Endothelial cell (in vitro differentiated cells): ENCODE measurements around the gene KYAT1. TPM values are rescaled to one million over a fixed set of nuclear protein-coding genes. Genes with fewer than 3 reads are reported as not detected.

Source experiments
- DNase-seq: peaks from one replicate; pipeline ENCODE4 v3.0.0; 2021; ENCODE audit warnings: low spot score
- H3K27ac Mint-ChIP-seq: one replicate; pipeline ENCODE4 v1.8.0; 2021; ENCODE audit warnings: mixed read lengths, inconsistent platforms; ENCODE audit not compliant: unreplicated experiment
- H3K27me3 Mint-ChIP-seq: one replicate; pipeline ENCODE4 v1.8.0; 2021; ENCODE audit warnings: mild to moderate bottlenecking, moderate library complexity, mixed read lengths, inconsistent platforms; ENCODE audit not compliant: unreplicated experiment
- H3K36me3 Mint-ChIP-seq: one replicate; pipeline ENCODE4 v1.8.0; 2021; ENCODE audit warnings: mild to moderate bottlenecking, low read depth, mixed read lengths, inconsistent platforms; ENCODE audit not compliant: unreplicated experiment
- H3K4me1 Mint-ChIP-seq: one replicate; pipeline ENCODE4 v1.8.0; 2021; ENCODE audit warnings: mild to moderate bottlenecking, mixed read lengths, inconsistent platforms; ENCODE audit not compliant: unreplicated experiment
- H3K4me3 Mint-ChIP-seq: one replicate; pipeline ENCODE4 v1.8.0; 2021; ENCODE audit warnings: mild to moderate bottlenecking, mixed read lengths, inconsistent platforms; ENCODE audit not compliant: unreplicated experiment
- H3K9me3 Mint-ChIP-seq: one replicate; pipeline ENCODE4 v1.8.0; 2021; ENCODE audit warnings: mixed read lengths, inconsistent platforms; ENCODE audit not compliant: unreplicated experiment
- total RNA-seq: library from RNA; stranded (reverse); fragmentation: NEBNext Ultra II Directional; extraction: Animal tissue kit (Norgen Biotek cat#: 25700); gene quantifications from one replicate; pipeline ENCODE4 v1.2.1, GENCODE V29; 2021; ENCODE audit not compliant: unreplicated experiment
- TF ChIP-seq, protein P1 (sequence below): fragments of 200-600 bp; sonication (generic); IDR thresholded peaks from one replicate; pipeline ENCODE4 v1.5.0; 2021; ENCODE audit warnings: antibody characterized with exemption; ENCODE audit not compliant: unreplicated experiment

KYAT1 gene
- total RNA-seq, 1 donor from 2014 or later: 3.3 TPM

DNA sequence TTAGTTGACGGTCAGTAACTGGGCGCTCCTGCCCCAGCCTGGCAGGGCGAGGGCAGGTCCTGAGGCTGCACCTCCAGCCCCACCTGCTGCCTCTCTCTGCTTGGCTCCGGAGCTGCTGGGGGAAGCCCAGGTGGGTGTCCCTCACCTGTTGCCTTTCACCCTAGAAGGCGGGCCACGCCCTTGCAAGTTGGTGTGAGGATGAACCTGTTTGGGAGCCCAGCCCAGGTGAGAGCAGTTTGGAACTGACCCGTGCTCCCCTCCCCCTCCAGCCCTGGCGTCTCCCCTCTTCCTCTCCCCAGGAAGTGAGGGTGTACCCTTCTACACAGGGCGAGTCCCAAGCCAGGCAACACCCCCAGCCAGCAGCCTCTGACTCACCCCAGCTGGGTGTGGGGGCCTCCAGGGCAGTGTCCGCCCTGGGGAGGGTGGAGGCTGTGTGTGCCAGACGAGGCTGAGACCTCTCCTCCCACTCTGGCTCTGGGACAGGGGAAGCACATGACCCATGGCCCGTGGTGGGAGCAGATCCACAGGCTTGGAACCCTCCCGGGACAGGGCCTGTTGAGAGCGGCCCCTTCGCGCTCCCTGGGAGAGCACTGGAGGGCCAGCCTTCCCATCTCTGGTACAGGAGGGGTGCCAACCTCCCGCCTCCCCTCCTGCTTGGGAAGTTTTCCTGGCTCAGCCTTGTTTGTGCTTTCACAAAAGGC, 10.6 kb upstream of the KYAT1 start:
- DNase-seq: no peak
- peaks cover 5% of the 10 kb centered on the region for H3K27me3 Mint-ChIP-seq
- H3K27ac Mint-ChIP-seq: no peak overlapping the region
- H3K36me3 Mint-ChIP-seq: peaks cover 9% of the 10 kb centered on the region
- no peaks in the 10 kb centered on the region for H3K9me3 Mint-ChIP-seq
- H3K4me1 Mint-ChIP-seq: peaks cover 12% of the 10 kb centered on the region
- TF ChIP-seq, protein P1, sequence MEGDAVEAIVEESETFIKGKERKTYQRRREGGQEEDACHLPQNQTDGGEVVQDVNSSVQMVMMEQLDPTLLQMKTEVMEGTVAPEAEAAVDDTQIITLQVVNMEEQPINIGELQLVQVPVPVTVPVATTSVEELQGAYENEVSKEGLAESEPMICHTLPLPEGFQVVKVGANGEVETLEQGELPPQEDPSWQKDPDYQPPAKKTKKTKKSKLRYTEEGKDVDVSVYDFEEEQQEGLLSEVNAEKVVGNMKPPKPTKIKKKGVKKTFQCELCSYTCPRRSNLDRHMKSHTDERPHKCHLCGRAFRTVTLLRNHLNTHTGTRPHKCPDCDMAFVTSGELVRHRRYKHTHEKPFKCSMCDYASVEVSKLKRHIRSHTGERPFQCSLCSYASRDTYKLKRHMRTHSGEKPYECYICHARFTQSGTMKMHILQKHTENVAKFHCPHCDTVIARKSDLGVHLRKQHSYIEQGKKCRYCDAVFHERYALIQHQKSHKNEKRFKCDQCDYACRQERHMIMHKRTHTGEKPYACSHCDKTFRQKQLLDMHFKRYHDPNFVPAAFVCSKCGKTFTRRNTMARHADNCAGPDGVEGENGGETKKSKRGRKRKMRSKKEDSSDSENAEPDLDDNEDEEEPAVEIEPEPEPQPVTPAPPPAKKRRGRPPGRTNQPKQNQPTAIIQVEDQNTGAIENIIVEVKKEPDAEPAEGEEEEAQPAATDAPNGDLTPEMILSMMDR: no peak
- H3K4me3 Mint-ChIP-seq: no peak overlapping the region

DNA sequence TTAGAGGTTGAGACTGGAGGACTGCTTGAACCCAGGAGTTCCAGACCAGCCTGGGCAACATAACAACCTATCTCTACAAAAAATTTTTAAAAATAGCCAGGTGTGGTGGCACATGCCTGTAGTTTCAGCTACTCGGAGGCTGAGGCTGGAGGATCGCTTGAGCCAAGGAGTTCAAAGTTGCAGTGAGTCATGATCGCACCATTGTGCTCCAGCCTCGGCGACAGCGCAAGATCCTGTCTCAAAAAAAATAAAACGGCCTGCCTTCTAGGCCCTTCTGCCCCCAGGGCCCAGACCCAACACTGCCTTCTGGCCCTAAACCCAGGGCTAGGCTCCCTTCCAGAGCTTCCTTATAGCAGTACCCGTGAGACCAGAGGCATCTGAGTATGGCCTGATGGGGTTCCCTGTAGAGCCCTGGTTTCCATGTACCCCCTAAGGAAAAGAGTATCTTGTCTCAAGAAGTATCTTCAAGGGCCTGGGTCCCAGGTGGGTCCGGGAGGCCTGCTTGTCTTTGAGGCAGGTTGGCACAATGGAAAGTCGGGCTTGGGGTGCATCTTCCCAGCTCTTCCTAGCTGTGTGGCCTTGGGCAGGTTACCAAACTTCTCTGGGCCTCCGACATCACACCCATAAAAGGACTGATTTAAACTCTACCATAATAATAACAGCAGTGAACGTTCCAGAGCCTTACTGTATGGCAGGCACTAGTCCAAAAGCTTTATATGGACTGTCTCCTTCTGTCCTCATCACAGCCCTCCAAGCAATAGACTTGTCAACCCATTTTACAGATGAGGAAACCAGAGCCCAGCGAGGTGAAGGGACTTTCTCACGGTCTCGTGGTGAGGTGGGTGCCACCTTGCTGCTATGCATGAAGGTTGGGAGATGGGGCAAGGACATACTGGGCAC, 9.8 kb upstream of the KYAT1 start:
- Mint-ChIP-seq H3K27ac (no peak overlapping the region), H3K4me1 (peaks cover 13% of the 10 kb centered on the region)
- TF ChIP-seq, protein P1: no peak

DNA sequence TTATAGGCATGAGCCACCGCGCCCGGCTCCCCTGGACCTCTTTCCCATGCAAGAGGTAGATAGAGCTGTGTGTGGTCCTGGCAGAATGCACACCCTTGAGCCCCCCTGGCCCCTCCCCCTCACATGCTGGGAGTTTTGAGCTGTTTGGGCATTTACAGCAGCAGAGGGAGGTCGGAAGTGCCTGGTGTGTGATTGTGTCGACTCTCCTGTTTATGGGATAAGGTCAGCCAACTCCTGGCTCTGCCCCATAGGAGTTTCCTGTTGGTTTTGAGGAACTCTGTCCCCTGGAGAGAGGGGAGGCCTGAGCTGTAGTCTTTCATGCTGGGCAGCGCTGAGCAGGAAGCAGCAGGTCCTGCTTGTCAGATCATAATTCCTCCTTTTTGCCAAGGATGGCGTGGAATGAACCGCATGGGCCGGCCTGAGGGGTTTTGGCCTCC, 6.2 kb upstream of the KYAT1 start:
- TF ChIP-seq, protein P1: no peak
- DNase-seq: peak; percentile 25
- Mint-ChIP-seq H3K9me3 (no peaks in the 10 kb centered on the region), H3K27ac (peak overlapping the region; percentile 81), H3K4me3 (peak overlapping the region; percentile 62), H3K4me1 (peaks cover 36% of the 10 kb centered on the region), H3K27me3 (peaks cover 8% of the 10 kb centered on the region), H3K36me3 (peaks cover 12% of the 10 kb centered on the region)

More for the DNA sequence above, 9.8 kb upstream of the KYAT1 start:
- H3K4me3 Mint-ChIP-seq: no peak overlapping the region
- no peak for DNase-seq
- H3K9me3 Mint-ChIP-seq: no peaks in the 10 kb centered on the region
- peaks cover 5% of the 10 kb centered on the region for H3K27me3 Mint-ChIP-seq
- peaks cover 8% of the 10 kb centered on the region for H3K36me3 Mint-ChIP-seq

DNA sequence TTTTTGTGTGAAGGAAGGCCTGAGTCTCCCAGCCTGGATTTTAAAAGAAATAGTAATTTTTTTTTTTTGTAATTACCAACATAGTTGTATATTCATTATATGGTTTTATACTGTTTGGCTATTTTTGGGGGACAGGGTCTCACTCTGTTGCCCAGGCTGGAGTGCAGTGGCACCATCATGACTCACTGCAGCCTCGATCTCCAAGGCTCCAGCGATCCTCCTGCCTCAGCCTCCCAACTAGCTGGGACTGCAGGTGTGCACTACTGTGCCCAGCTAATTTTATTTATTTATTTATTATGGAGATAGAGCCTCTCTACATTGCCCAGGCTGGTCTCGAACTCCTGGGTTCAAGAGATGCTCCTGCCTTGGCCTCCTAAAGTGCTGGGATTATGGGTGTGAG, 5.3 kb upstream of the KYAT1 start:
- TF ChIP-seq, protein P1: no peak
- Mint-ChIP-seq H3K27ac (no peak overlapping the region), H3K36me3 (peaks cover 12% of the 10 kb centered on the region), H3K4me3 (no peak overlapping the region), H3K27me3 (peaks cover 8% of the 10 kb centered on the region), H3K4me1 (peaks cover 41% of the 10 kb centered on the region), H3K9me3 (no peaks in the 10 kb centered on the region)
- DNase-seq: no peak
